ENCODE data around the gene RNF141.
A peak's percentile ranks its signal among the peaks of the same experiment; 100 is the strongest.

The RNF141 gene, protein sequence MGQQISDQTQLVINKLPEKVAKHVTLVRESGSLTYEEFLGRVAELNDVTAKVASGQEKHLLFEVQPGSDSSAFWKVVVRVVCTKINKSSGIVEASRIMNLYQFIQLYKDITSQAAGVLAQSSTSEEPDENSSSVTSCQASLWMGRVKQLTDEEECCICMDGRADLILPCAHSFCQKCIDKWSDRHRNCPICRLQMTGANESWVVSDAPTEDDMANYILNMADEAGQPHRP

DNA sequence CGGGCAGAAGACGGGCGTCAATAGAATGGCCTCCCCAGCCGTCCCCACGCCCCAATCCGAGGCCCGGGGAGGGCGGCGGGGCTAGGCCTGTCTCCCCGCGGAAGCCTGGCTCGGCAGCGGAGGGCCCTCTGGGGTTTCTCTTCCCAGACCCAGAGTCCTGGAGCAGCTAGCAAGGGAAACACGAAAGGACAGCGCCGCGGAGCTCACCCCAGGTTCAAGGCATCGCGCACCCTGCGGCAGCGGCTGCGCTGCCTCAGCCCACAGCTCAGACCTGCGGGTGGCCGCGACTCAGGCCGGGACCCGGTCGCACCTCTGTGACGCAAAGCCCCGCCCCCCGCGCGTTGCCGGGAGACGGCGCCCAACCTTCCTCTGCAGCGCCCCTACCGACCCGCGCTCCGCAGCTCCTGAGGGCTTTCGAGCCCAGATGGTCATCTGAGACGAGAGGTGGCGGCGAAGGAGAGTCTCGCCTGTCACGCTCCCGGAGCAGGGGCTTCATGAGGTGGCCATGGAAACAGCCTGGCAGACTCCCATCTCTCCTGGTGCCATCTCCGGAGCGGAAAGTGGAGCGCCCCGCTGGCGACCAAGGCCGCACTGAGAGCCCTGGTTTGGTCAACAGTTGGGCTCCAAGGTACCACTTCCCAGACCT, at the start of gene RNF141:
TSS of gene RNF141 (minus strand) at position 273 of the 646 bp plus-strand sequence. CDS start 7,029 bp downstream, outside the sequence.
- DNase-seq (ENCODE audit: low read depth in 2 of 2), result peak; percentile 63 to 67

DNA sequence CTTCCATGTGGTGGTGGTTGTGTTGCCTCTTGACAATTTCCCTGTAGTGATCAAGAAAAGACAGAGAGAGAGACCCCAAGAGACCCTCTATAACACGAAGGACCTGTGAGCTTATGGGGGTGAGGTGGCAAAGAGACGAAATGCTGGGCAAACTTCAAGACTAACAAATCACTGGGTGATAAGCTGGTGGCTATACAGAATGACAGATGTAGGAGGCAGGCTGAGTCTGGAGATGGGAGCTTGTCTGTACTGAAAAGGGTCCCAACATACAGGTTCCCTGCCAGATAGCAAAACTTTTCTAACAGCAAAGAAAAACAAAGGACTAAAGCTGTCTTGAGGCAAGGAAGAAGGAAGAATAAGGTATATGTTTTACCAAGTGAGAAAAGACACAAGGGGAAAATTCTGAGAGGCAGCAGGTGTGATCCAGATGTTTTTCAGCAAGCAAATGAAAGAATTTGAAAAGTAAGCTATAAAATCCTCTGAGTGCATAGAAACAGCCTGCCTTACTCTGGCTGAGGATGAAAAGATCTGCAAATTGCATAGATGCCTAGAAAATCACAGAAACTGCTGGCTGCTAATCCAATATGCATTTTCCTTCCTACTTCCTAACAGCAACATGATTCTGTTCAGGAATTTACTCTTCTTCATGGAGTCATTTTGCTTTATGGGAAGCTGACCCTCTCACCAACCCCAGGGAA, 49.4 kb upstream of the RNF141 start:
- DNase-seq (ENCODE audit: low read depth in 2 of 2), result peak; percentile 54

DNA sequence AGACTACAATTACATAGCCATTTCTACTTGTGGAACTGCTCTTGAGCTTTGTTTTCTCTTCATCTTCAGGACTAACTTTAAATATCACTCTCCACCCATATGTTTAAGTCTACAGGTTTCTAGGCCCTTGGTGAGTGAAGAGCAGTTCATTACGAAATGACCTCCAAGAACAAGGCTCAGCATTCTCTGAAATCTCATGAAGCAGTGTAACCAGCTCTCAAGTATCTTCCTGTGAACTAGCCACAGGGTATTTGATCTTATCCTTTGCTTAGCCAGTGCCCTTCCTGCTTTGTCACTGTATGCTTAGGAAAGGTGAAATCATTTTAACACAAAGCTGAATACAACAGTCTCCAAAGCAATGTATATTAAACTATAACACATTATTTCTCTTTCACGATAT, 47.9 kb upstream of the RNF141 start:
- no peak for DNase-seq (ENCODE audit: low read depth in 2 of 2)

DNA sequence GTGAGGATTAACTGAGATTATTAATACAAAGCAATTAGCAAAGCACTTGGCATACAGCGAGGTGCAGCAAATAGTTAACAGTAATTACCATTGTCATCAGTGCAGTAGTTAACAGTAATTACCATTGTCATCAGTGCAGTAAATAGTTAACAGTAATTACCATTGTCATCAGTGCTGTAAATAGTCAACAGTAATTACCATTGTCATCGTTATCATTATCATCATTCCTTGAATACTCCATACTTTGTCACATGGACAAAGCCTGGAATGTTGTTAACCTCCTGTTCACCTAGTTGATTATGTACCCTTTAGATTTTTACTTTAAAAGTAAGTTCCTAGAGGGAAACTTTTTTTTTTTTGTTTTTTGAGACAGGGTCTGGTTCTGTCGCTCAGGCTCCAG, 47.0 kb upstream of the RNF141 start:
- no peak for DNase-seq (ENCODE audit: low read depth in 2 of 2)

DNA sequence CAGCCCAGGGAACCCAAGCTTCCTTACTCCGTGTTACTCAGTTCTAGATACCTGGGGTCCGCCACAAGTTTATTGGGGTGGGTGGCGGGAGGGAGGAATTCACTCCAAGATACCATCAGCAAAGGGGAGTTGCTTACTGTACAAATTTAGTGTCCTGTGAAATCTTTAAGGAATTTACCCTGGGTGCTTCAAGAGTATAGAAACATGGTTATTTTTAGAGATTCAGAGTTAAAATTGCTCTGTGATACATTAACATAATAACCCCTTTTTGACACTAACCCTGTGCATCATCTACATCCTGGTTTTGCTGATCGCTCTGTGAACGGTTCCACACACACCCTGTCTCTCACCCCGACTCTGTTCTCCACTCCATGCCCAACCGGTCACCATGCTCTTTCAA, 46.4 kb upstream of the RNF141 start:
- DNase-seq (ENCODE audit: low read depth in 2 of 2), result no peak

DNA sequence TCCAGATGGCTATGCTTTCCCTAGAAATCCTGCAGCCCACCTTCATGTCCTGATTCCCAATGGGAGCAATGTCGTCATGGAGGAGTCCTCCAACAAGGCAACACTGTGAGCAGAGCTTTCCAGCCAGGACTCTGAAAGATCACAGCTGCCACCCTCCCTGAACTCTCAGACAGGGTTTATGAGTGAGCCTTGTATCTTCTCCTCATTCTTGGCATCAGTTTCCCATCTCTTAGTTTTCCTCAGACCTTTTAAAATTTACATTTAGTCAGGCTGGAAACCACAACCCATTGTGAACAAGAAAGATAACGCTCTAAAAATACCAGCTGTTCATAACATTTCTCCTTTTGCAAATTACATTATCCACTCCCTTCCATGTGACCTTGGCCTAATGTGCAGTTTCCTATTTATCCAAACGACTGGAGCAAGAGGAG, 43.1 kb upstream of the RNF141 start:
- no peak for DNase-seq (ENCODE audit: low read depth in 2 of 2)

DNA sequence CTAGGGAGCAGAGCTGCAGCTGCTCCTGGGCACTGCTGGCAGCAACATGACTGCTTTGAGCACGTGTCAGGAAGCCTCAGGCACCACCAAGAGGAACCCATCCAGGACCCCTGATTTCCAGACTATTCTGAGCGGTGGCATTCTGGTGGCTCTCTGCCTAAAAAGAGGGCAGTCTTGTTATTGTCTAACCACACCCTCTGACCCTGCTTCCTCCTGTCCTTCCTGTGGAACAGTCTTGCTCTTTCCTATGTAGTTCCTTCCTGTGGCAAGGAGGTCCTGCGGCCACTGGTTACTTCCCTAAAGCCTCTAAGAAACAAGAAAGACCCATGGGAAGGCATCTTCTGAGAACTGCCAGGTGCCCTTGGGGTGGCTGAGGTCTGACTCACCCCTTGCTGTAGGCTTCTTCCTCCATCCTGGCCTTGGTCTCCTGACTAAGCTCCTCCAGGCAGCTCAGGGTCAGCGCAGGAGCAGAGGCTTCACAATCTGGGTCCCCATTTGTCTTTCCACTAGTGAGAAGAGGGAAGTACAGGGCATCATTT, 40.6 kb upstream of the RNF141 start:
- no peak for DNase-seq (ENCODE audit: low read depth in 2 of 2)

DNA sequence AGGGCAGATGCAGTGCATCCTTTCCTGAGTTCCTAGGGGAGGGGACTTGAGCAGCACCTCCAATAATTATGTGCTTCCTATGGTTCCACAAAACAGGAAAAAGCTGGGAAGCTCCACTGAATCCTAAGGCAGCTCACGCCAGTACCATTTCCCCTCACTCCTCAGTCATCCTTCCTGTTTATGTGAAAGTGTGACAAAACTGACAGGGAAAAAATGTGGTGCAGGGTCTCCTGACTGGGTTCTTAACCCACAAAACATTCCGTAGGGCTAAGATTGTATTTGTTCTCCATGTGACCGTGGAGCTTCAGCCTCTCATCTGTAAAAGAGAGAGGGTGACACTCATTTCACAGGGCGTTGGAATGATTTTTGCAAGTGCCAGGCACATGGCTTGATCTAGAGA, 39.6 kb upstream of the RNF141 start:
- DNase-seq (ENCODE audit: low read depth in 2 of 2), result no peak

DNA sequence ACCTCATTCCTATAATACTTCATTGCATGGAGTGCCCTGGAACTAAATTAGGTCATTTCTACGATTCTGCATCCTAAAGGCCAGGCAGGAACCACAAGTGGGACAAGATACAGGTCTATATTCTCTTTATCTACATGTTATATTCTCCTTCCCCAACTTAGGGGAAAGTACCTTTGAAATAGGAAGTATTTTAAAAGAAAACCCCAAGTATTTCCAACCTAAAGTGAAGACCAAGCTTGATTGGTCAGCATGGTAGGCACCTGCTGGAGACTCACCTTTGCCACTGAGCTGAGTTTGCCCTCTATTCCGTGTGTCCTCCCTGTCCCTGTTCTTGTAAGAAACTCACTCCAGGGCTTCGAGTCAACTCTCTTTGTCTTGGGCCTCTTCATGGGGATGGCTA, 38.7 kb upstream of the RNF141 start:
- no peak for DNase-seq (ENCODE audit: low read depth in 2 of 2)

DNA sequence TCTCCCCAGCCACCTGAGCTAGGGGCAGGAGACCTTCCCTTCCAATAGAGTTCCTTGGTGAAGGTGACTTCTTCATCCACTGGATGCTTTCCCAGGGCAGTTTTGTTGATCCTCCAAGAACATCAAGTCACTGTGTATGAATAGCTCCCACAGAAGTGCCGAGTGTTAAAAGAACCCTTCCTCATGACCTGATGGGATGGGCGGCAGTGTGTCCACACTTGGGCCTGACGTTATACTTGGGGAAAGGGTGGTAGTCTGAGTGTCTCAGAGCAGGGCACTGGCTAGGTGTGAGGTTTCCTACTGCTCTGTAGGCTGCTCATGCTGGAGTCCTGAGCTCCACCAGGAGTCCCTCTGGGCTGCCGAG, 35.0 kb upstream of the RNF141 start:
- no peak for DNase-seq (ENCODE audit: low read depth in 2 of 2)

DNA sequence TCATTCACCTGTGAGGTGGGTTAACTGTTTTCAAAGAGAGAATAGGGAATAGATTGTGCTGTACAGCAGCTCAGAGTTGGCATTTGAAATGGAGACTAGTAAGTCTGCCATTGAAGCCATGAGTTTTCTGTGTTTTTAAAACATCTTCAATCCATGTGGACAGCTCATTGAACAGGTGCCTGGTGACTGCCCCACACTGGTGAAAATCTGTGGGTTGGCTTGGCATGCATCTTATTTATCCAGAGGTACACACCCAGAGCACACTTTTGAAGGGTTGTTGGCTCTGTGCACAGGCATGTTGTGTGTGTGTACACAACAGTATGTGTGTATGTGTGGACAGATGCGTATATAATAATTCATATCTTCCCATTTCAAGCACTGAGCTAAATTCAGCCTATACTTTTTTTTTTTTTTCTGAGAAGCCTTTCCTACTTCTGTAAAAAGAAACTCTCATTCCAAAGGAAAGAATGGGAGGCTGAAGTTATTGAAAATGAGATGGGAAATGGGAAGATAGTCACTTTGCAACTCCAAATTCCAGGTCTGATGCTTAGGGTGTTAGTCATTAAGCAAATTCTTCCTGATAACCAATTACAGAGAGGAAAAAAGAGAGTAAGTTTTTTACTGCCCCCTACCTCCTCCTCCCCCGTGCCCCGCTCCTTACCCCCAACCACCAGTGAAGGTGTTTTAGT, 34.5 kb upstream of the RNF141 start:
- DNase-seq (ENCODE audit: low read depth in 2 of 2), result no peak

DNA sequence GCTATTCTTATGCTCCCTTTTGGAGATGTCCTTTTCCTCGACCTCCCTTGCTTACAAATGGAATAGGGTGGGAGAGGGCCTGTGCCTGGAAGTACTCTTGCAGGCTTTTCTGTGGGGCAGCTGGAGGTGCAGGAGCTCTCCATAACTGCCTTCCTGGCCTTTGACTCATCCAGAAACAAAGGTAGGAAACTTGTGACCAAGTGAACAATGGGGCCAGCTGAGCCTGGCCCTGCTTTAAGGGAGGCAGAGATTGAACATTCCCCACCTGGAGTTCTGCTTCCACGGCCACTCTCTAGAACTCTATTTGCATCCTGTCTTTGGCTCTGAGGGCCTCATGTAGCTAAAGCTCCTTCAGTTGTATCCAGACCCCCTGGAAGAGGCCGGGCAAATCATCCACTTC, 32.6 kb upstream of the RNF141 start:
- no peak for DNase-seq (ENCODE audit: low read depth in 2 of 2)

DNA sequence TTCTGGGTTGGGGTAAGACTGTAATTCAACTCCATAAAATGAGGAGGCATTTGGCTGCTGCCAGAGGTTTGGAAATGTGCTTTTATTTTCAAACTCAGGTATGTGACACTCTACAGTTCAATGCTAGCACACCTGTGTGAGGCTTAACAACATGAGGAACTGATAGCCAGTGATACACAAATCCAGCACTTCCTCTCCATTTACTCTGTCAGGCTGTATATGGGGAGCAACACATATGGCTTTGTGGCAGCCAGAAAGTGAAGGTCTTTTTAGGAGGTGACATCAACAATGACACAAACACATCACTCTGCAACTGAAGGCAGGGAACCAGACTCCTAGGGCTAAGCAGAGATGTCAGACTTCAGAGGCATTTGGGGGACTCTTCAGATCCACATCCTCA, 32.0 kb upstream of the RNF141 start:
- no peak for DNase-seq (ENCODE audit: low read depth in 2 of 2)

DNA sequence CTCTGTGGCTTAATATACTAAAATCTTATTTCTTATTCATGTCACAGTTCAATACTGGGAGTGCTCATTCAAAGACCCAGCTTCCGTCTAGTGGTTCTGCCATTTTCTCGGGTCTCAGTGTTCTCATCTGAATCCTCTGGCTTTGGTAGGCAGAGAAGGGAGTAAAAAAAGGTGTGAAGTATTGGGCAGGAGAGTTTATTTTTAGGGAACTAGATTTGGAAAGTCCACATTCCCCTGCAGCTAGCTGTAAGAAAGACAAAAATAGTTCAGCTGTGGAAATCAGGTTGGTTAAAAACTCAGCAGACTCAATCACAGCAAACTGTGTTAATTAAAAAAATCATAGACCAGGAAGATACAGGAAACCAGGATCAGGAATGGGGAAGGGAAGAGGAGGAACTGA, 31.5 kb upstream of the RNF141 start:
- DNase-seq (ENCODE audit: low read depth in 2 of 2), result no peak

DNA sequence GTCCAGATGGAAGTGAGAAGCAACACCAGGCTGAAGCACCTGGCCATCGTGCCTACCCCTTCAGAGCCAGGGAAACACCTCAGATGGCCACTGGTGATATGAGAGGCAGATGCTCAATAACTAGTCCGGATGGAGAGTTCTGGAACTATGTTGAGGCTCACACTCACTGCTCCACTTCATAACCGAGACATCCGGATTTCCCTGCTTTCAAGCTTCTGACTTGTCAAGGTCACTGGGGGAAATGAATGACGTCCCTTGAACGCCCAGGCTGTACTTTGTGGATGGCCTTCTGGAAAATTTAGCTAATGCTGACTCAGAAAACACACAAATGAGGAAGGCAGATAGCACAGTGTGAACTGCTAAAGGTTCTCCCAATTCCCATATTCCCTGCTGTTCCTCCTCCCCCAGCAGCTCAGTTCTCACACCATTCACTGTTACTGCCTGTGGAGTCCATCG, 27.5 kb upstream of the RNF141 start, which contains the start of gene LYVE1:
TSS of gene LYVE1 (minus strand) at position 180 of the 456 bp plus-strand sequence. CDS start at position 47, 133 bp downstream.
- no peak for DNase-seq (ENCODE audit: low read depth in 2 of 2)

DNA sequence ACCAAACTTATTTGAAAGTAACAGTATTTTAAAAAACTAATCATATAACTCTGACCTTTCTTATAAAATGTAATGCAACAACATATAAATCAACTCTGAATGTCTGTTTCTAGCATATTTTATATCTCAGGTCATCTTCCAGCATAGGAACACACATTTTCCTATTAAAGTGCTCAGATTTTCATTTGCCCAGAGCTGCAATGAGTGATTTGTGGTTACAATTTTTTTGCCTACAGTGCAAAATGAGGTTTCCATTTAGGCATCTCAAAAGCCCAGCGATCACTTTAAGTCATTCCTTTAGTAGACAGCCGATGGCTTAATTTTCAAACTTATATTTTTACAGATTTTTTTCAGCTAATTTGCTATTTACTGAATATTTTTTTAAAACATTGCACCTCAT, 26.5 kb upstream of the RNF141 start:
- DNase-seq (ENCODE audit: low read depth in 2 of 2), result no peak

DNA sequence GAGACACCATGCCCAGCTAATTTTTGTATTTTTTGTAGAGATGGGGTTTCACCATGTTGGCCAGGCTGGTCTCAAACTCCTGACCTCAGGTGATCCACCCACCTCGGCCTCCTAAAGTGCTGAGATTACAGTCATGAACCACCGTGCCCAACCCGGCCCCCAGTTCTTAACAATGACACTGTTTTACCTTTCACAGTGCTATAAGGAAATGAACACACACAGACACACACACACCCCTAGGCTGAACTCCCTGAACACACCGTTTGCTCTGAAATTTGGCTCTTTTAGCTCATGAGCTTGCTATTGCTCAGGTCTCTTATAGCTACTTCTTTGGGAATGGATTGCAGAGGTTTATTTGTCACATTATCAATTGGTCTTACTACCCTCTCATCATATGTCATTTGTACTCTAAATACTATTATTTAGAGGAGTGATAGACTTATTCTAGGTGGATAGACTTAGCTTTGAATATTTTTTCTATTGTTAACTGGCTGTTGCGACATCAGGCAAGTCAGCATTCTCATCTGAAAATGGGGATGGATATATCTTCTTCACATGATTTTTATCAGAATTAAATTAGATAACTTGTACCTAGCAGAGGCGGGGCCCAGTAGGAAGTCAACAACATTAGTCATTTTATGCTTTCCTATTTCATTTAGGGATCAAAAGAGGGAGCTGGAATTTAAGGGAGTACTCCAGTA, 25.4 kb upstream of the RNF141 start:
- no peak for DNase-seq (ENCODE audit: low read depth in 2 of 2)

DNA sequence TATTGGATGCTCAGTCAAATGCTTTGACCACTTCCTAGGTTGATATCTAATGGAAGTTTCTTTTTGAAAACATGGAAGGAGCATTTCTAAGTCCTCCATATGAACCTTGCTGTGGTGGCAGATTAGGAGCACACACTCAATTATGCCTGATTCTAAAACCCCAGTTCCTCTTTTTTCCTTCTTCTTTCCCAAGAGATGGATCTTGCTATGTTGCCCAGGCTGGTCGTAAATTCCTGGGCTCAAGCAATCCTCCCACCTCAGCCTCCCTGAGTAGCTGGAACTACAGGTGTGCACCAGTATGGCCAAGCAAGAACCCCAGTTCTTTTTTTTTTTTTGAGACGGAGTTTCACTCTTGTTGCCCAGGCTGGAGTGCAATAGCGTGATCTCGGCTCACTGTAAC, 24.5 kb upstream of the RNF141 start:
- no peak for DNase-seq (ENCODE audit: low read depth in 2 of 2)

DNA sequence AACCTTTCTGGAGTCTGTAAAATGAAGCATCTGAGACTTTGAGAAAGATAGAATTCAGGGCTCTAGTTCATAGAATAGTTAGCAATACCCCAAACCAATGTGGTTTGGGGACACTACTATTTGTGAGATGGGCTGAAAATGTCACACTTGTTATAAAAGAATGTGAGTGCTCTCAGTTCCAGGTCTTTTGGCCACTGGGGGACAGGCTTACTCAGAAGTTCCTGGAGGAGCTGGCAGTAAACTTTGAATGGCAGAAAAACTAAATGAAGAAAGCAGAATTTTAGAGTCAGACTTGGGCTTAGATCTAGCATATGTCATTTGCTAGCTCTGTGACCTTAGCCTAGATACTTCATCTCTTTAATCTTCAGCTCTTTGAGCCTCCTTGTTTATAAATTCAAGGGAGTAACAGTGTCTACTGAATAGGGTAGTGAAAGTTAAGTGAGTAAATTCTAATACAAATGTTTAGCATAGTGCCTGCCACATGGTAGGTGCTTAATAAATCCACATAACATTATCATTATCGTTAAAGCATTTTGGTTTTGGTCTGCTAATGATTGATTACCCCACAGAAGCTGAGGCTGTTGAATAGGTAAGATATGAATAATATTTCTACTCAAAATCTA, 23.8 kb upstream of the RNF141 start:
- no peak for DNase-seq (ENCODE audit: low read depth in 2 of 2)

DNA sequence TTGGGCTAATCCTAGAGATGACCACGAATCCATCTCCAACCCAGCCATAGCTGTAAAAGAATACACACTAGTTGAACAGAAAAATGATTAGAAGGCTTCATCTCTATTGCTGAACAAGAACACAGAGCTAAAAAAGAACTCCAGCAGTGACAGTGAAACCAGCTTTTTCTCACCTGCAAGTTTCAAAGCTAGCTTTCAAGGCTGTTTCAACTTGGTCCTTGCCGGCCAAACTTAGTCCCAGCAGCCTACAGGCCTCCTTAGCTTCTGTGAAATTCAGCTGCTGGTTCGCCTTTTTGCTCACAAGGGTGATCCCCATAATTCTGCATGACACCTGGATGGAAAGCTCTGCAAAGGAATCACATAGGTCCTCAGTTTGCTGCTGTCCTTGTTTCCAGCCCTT, 23.0 kb upstream of the RNF141 start:
- no peak for DNase-seq (ENCODE audit: low read depth in 2 of 2)

DNA sequence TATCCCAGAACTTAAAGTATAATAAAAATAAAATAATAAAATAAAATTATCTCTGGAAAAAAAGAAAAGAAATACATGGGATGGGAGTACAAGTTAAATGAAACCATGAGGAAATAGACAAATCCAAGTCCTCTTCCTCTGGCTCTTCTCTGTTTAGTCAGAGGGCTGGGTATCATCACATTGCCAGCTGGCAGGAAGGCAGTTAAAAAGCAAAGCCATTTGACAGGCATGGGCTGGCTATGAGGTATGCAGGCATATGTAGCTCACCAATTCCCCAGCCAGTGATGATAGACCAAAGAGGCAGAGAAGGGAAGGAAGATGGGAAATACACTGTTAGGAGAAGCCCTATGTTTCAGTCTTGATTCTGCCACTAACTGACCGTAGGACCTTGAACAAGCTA, 21.0 kb upstream of the RNF141 start:
- no peak for DNase-seq (ENCODE audit: low read depth in 2 of 2)

Measured in fibroblast of skin of left biceps (primary cell).